ENCODE results near the gene PABPN1L. TPM values are rescaled to one million over a fixed set of nuclear protein-coding genes. Genes with fewer than 3 reads are reported as not detected.

PABPN1L gene
- total RNA-seq, 4 donors from 2014 or later: not detected

DNA sequence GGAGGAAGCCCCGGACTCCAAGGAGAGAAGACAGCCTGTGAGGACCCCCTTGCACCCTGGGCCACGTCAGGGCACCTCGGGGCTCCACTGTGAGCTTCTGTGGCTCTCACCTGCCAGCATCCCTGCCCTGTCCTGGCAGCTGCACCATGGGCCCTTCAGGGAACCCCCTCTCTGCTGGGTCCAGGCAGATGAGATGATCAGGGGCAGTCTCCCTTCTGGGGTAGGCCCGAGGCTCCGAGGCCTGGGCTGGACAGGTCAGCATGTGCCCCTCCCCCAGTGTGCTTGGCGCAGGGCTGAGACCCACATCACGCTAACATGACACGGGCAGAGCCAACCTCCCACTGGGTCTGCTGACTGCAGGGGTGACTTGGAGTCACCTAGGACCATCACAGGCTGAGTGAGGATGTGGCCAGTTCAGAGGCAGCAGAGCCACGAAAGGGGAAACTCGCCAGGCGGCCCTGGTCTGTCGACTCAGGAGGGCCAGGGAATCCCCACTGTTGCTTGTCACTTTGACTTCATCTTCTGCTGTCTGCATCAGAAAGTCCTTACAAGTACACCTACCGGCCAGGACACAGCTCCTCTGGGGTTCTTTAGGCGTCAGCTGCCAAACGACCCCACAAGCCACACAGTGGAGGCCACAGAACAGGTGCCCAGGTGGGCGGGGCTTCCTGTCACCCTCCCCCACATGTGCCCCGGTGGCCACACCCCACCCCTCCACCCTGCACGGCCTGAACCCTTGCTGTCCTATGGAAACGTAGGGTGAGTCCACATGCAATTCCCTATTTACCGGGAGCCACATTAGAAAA, 12.0 kb downstream of the PABPN1L start:
- no peak overlapping the region for H3K4me3 ChIP-seq
- no peaks in the 10 kb centered on the region for H3K9me3 ChIP-seq
- intact Hi-C loops (cut with DNase I): loop anchor here (5.0 kb wide), 1 partner anchor 42 kb away; the partner anchor contains the start of gene APRT
- DNase-seq: no peak
- TF ChIP-seq POLR2A (IDR thresholded peaks at IDR 0.05): no peak
- TF ChIP-seq, protein P1, sequence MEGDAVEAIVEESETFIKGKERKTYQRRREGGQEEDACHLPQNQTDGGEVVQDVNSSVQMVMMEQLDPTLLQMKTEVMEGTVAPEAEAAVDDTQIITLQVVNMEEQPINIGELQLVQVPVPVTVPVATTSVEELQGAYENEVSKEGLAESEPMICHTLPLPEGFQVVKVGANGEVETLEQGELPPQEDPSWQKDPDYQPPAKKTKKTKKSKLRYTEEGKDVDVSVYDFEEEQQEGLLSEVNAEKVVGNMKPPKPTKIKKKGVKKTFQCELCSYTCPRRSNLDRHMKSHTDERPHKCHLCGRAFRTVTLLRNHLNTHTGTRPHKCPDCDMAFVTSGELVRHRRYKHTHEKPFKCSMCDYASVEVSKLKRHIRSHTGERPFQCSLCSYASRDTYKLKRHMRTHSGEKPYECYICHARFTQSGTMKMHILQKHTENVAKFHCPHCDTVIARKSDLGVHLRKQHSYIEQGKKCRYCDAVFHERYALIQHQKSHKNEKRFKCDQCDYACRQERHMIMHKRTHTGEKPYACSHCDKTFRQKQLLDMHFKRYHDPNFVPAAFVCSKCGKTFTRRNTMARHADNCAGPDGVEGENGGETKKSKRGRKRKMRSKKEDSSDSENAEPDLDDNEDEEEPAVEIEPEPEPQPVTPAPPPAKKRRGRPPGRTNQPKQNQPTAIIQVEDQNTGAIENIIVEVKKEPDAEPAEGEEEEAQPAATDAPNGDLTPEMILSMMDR (IDR thresholded peaks at IDR 0.05): no peak
- peaks cover 16 to 50% (median 21%) of the 10 kb centered on the region in 3 donors for H3K4me1 ChIP-seq
- H3K36me3 ChIP-seq: peaks cover 0 to 51% (median under 1%) of the 10 kb centered on the region in 3 donors
- no peaks in the 10 kb centered on the region for H3K27me3 ChIP-seq
- WGBS, 2 donors: 53 to 67% methylated on average over 11 to 15 of the region's 20 CpGs
- no peak overlapping the region for H3K27ac ChIP-seq

DNA sequence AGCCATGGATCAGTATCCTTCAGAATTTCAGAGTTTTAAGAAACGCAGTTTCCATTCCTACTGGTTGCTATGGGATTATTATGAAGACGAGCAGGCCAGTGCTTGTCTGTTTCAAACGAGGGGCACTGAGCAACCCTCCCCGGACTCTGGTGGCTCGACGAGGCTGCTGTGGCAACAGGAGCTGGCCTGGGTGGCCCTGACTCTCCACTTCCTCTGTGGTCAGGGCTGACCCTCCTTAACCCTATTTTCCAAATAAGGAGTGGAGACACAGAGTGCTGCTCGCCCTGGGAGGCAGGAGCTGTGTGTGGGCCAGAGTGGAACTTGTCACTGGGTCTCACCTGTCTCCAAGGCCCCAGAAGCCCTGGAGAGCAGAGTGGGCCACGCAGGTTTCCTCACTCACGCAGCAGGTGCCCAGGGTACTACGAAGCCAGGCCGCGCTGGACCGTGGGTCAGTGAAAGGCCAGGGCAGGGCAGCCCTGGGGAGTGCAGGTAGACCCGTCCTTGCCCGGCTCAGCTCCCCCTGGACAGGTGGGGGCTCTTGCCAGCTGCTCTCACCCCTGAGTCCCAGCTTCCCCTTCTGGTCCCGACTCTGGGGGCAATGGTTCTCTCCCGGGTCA, 13.0 kb downstream of the PABPN1L start:
- Histone ChIP-seq H3K9me3 (no peaks in the 10 kb centered on the region), H3K4me1 (peaks cover 15 to 44% (median 21%) of the 10 kb centered on the region in 3 donors), H3K27ac (no peak overlapping the region), H3K27me3 (no peaks in the 10 kb centered on the region), H3K4me3 (no peak overlapping the region), H3K36me3 (peaks cover 0 to 48% (median 0%) of the 10 kb centered on the region in 3 donors)
- no peak for TF ChIP-seq POLR2A (IDR thresholded peaks at IDR 0.05)
- TF ChIP-seq, protein P1 (IDR thresholded peaks at IDR 0.05): no peak
- 64 to 74% methylated on average over 4 to 5 of the region's 17 CpGs for WGBS, 2 donors
- intact Hi-C loops (cut with DNase I): no loop called here
- no peak for DNase-seq

DNA sequence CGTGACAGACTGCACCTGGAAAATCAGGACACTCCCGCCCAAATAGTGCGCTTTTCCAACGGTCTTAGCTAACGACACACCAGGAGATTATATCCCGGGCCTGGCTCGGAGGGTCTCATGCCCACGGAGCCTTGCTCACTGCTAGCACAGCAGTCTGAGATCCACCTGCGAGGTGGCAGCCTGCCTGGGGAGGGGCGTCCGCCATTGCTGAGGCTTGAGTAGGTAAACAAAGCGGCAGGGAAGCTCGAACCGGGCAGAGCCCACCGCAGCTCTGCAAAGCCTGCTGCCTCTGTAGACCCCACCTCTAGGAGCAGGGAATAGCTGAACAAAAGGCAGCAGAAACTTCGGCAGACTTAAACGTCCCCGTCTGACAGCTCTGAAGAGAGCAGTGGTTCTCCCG, 14.8 kb downstream of the PABPN1L start:
- no peak for TF ChIP-seq POLR2A (IDR thresholded peaks at IDR 0.05)
- TF ChIP-seq, protein P1 (IDR thresholded peaks at IDR 0.05): no peak
- H3K4me1 ChIP-seq: peaks cover 7 to 32% (median 12%) of the 10 kb centered on the region in 3 donors
- H3K9me3 ChIP-seq: no peaks in the 10 kb centered on the region
- no peak for DNase-seq
- intact Hi-C loops (cut with DNase I): no loop called here
- H3K27me3 ChIP-seq: no peaks in the 10 kb centered on the region
- no peak overlapping the region for H3K27ac ChIP-seq
- H3K4me3 ChIP-seq: no peak overlapping the region
- 90% methylated on average over 19 of the region's 19 CpGs; no CpG with 5 or more reads in 1 of the 2 donors for WGBS, 2 donors
- peaks cover 0 to 61% (median 0%) of the 10 kb centered on the region in 3 donors for H3K36me3 ChIP-seq

DNA sequence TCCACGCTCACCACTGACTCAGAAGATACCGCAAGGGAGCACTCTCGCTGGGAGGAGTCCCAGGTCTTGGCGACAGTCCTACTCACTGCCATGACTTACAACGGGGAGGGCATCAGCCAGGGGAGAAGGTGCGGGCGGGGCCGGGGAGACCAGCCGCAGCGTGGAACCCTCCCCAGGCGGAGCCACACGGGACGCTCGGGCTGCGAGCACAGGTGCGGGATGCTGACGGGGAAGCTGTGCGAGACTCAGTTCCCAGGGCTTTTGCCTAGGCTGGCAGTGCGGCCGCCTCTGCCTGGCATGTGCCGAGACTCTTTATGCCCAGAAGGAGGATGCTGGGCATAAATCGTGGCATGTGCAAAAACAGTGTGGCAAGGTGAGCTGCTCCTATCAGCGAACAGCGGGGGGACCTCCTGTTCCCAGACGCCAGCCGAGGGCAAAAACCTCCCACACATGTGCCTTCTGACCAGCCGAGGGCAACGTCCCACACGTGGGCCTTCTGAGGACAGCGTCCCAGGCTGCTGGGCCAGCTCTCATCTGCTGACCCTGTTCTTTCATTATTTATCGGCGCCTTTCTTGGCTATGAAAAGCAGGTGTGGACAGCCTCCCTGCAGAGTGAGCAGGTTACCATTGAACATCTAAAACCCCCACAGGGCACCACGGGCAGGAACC, 15.8 kb downstream of the PABPN1L start:
- no peak for DNase-seq
- 93 to 94% methylated on average over 15 to 19 of the region's 33 CpGs for WGBS, 2 donors
- no peaks in the 10 kb centered on the region for H3K9me3 ChIP-seq
- no peak overlapping the region for H3K27ac ChIP-seq
- H3K36me3 ChIP-seq: peaks cover 0 to 61% (median 0%) of the 10 kb centered on the region in 3 donors
- H3K27me3 ChIP-seq: no peaks in the 10 kb centered on the region
- no peak overlapping the region for H3K4me3 ChIP-seq
- no peak for TF ChIP-seq POLR2A (IDR thresholded peaks at IDR 0.05)
- TF ChIP-seq, protein P1 (IDR thresholded peaks at IDR 0.05): no peak
- intact Hi-C loops (cut with DNase I): no loop called here
- H3K4me1 ChIP-seq: peaks cover 2 to 24% (median 5%) of the 10 kb centered on the region in 3 donors
